ENCODE measurements around the gene TIMP1. TPM values are rescaled to one million over a fixed set of nuclear protein-coding genes. Genes with fewer than 3 reads are reported as not detected.
"Not testable (repeated sequence)": the region's sequence is repeated elsewhere in the genome, so short reads cannot be mapped to it uniquely, and the experiment has no call there.

Gene TIMP1
- polyA plus RNA-seq, 3 donors from 2014 or later = 153 to 275 (median 237) TPM

GRCh38 chrX:47596256-47596655 lies 14.0 kb downstream of the TIMP1 start:
- H3K4me3 Mint-ChIP-seq = no peak overlapping the region
- H3K27ac Mint-ChIP-seq = no peak overlapping the region
- peaks cover 0 to 28% (median 17%) of the 10 kb centered on the region in 6 donors for H3K9me3 Mint-ChIP-seq
- no peak for DNase-seq
- H3K36me3 Mint-ChIP-seq = peaks cover 0 to 14% (median 0%) of the 10 kb centered on the region in 3 donors
- peaks cover 0 to 7% (median 3%) of the 10 kb centered on the region in 3 donors for H3K27me3 Mint-ChIP-seq (ENCODE audit: low read depth in 3 of 3)
- H3K4me1 Mint-ChIP-seq = peaks cover 9 to 10% of the 10 kb centered on the region in 2 donors

GRCh38 chrX:47597222-47597621 lies 15.0 kb downstream of the TIMP1 start:
- Mint-ChIP-seq H3K4me1 (peaks cover 9 to 10% of the 10 kb centered on the region in 2 donors), H3K27me3 (ENCODE audit: low read depth in 3 of 3) (peaks cover 0 to 9% (median 3%) of the 10 kb centered on the region in 3 donors), H3K36me3 (peaks cover 0 to 14% (median 0%) of the 10 kb centered on the region in 3 donors), H3K27ac (no peak overlapping the region), H3K4me3 (no peak overlapping the region), H3K9me3 (peaks cover 0 to 28% (median 17%) of the 10 kb centered on the region in 6 donors)
- no peak for DNase-seq

GRCh38 chrX:47603125-47603524 lies 20.9 kb downstream of the TIMP1 start:
- peaks cover 2 to 14% (median 5%) of the 10 kb centered on the region in 3 donors for H3K27me3 Mint-ChIP-seq (ENCODE audit: low read depth in 3 of 3)
- not testable (repeated sequence) for H3K36me3 Mint-ChIP-seq, H3K4me1 Mint-ChIP-seq, H3K4me3 Mint-ChIP-seq, H3K27ac Mint-ChIP-seq, DNase-seq
- H3K9me3 Mint-ChIP-seq = peaks cover 2 to 11% (median 7%) of the 10 kb centered on the region in 6 donors

- H3K36me3 Mint-ChIP-seq = peaks cover 0 to under 1% (median 0%) of the 10 kb centered on the region in 3 donors
- H3K9me3 Mint-ChIP-seq = peaks cover 0 to 5% (median 2%) of the 10 kb centered on the region in 6 donors
- peaks cover 2 to 14% (median 5%) of the 10 kb centered on the region in 3 donors for H3K27me3 Mint-ChIP-seq (ENCODE audit: low read depth in 3 of 3)
- H3K27ac Mint-ChIP-seq = no peak overlapping the region
- no peak for DNase-seq
- no peak overlapping the region for H3K4me3 Mint-ChIP-seq
- H3K4me1 Mint-ChIP-seq = no peaks in the 10 kb centered on the region
Observed at GRCh38 chrX:47605024-47605423, 22.8 kb downstream of the TIMP1 start.

GRCh38 chrX:47607091-47607490 lies 24.9 kb downstream of the TIMP1 start:
- Mint-ChIP-seq H3K27me3 (ENCODE audit: low read depth in 3 of 3) (peaks cover 2 to 9% (median 5%) of the 10 kb centered on the region in 3 donors), H3K27ac (no peak overlapping the region), H3K4me3 (no peak overlapping the region), H3K9me3 (peaks cover 0 to 2% (median 0%) of the 10 kb centered on the region in 6 donors), H3K4me1 (no peaks in the 10 kb centered on the region), H3K36me3 (no peaks in the 10 kb centered on the region)
- DNase-seq = no peak

- Mint-ChIP-seq H3K9me3 (peaks cover 0 to 2% (median 0%) of the 10 kb centered on the region in 6 donors), H3K4me3 (no peak overlapping the region), H3K27me3 (ENCODE audit: low read depth in 3 of 3) (peaks cover 2 to 9% (median 7%) of the 10 kb centered on the region in 3 donors), H3K4me1 (no peaks in the 10 kb centered on the region), H3K36me3 (no peaks in the 10 kb centered on the region), H3K27ac (no peak overlapping the region)
- DNase-seq = no peak
Observed at GRCh38 chrX:47608130-47608810, 26.0 kb downstream of the TIMP1 start.

GRCh38 chrX:47610511-47610910 lies 28.3 kb downstream of the TIMP1 start:
- no peaks in the 10 kb centered on the region for H3K4me1 Mint-ChIP-seq
- DNase-seq = no peak
- H3K27ac Mint-ChIP-seq = no peak overlapping the region
- no peaks in the 10 kb centered on the region for H3K36me3 Mint-ChIP-seq
- H3K27me3 Mint-ChIP-seq (ENCODE audit: low read depth in 3 of 3) = peaks cover 2 to 7% (median 7%) of the 10 kb centered on the region in 3 donors
- H3K4me3 Mint-ChIP-seq = no peak overlapping the region
- H3K9me3 Mint-ChIP-seq = peaks cover 0 to under 1% (median 0%) of the 10 kb centered on the region in 6 donors

GRCh38 chrX:47611489-47611888 lies 29.3 kb downstream of the TIMP1 start:
- no peaks in the 10 kb centered on the region for H3K9me3 Mint-ChIP-seq
- no peaks in the 10 kb centered on the region for H3K36me3 Mint-ChIP-seq
- H3K4me3 Mint-ChIP-seq = no peak overlapping the region
- no peak overlapping the region for H3K27ac Mint-ChIP-seq
- H3K4me1 Mint-ChIP-seq = no peaks in the 10 kb centered on the region
- DNase-seq = no peak
- peaks cover 2 to 5% (median 3%) of the 10 kb centered on the region in 3 donors for H3K27me3 Mint-ChIP-seq (ENCODE audit: low read depth in 3 of 3)

- Mint-ChIP-seq H3K4me3 (no peak overlapping the region), H3K27ac (no peak overlapping the region), H3K4me1 (no peaks in the 10 kb centered on the region), H3K27me3 (ENCODE audit: low read depth in 3 of 3) (peaks cover 1 to 2% (median 2%) of the 10 kb centered on the region in 3 donors), H3K9me3 (no peaks in the 10 kb centered on the region), H3K36me3 (no peaks in the 10 kb centered on the region)
- DNase-seq = no peak
Observed at GRCh38 chrX:47611926-47612325, 29.7 kb downstream of the TIMP1 start.

- Mint-ChIP-seq H3K9me3 (no peaks in the 10 kb centered on the region), H3K27ac (no peak overlapping the region), H3K4me3 (no peak overlapping the region), H3K36me3 (no peaks in the 10 kb centered on the region), H3K4me1 (no peaks in the 10 kb centered on the region), H3K27me3 (ENCODE audit: low read depth in 3 of 3) (peaks cover 0 to 2% (median 1%) of the 10 kb centered on the region in 3 donors)
- DNase-seq = no peak
Observed at GRCh38 chrX:47612418-47612817, 30.2 kb downstream of the TIMP1 start.

GRCh38 chrX:47613082-47613481 lies 30.8 kb downstream of the TIMP1 start:
- Mint-ChIP-seq H3K4me3 (no peak overlapping the region), H3K9me3 (no peaks in the 10 kb centered on the region), H3K36me3 (no peaks in the 10 kb centered on the region), H3K27me3 (ENCODE audit: low read depth in 3 of 3) (peaks cover 0 to 3% (median 2%) of the 10 kb centered on the region in 3 donors), H3K4me1 (no peaks in the 10 kb centered on the region), H3K27ac (no peak overlapping the region)
- no peak for DNase-seq

- Mint-ChIP-seq H3K4me3 (no peak overlapping the region), H3K4me1 (peaks cover 0 to 4% of the 10 kb centered on the region in 2 donors), H3K27ac (no peak overlapping the region), H3K36me3 (no peaks in the 10 kb centered on the region), H3K9me3 (peaks cover 0 to 4% (median 0%) of the 10 kb centered on the region in 6 donors), H3K27me3 (ENCODE audit: low read depth in 3 of 3) (peaks cover 3 to 10% (median 7%) of the 10 kb centered on the region in 3 donors)
- no peak for DNase-seq
Observed at GRCh38 chrX:47614618-47615017, 32.4 kb downstream of the TIMP1 start.

GRCh38 chrX:47618923-47619485 lies 36.8 kb downstream of the TIMP1 start:
- peaks cover 0 to 4% of the 10 kb centered on the region in 2 donors for H3K4me1 Mint-ChIP-seq
- H3K36me3 Mint-ChIP-seq = no peaks in the 10 kb centered on the region
- H3K27ac Mint-ChIP-seq = peak overlapping the region in 2 of 6 donors; percentile 23 to 33
- peaks cover 11 to 18% (median 17%) of the 10 kb centered on the region in 3 donors for H3K27me3 Mint-ChIP-seq (ENCODE audit: low read depth in 3 of 3)
- H3K9me3 Mint-ChIP-seq = peaks cover 0 to 4% (median 0%) of the 10 kb centered on the region in 6 donors
- peak overlapping the region; percentile 12 to 75 (median 52) for H3K4me3 Mint-ChIP-seq
- no peak for DNase-seq
